Measurements from ENCODE around the gene CBX4.

Gene CBX4

GRCh38 chr17:79800325-79801155 lies 38.7 kb downstream of the CBX4 start:
- Histone ChIP-seq H3K9me2 (replicated peaks; ENCODE audit: insufficient read depth, low read length) (no peaks in the 10 kb centered on the region), H3K36me3 (replicated peaks; ENCODE audit: insufficient read depth, low read length) (no peaks in the 10 kb centered on the region), H3K27me3 (replicated peaks; ENCODE audit: insufficient read depth, low read length) (peaks cover 79% of the 10 kb centered on the region), H3K4me1 (ENCODE audit: low read length) (peaks cover 9% of the 10 kb centered on the region), H3K4me3 (ENCODE audit: low read length) (no peak overlapping the region; the same call in 1 of the 2 replicates), H3K4me2 (ENCODE audit: low read depth, low read length) (peak overlapping the region; percentile 34), H4K20me1 (ENCODE audit: insufficient read depth, low read length) (no peaks in the 10 kb centered on the region), H3K9me3 (replicated peaks; ENCODE audit: insufficient read depth, low read length) (no peaks in the 10 kb centered on the region), H3K9ac (ENCODE audit: low read length) (no peak overlapping the region), H3F3A (ENCODE audit: insufficient read depth, low read length) (no peaks in the 10 kb centered on the region), H3K79me2 (ENCODE audit: low read length) (no peaks in the 10 kb centered on the region), H3K27ac (ENCODE audit: low read length) (no peak overlapping the region), H2AFZ (ENCODE audit: low read length) (no peak overlapping the region)
- DNase-seq: no peak
- TF ChIP-seq EZH2phosphoT487 (IDR thresholded peaks at IDR 0.05; ENCODE audit: low read length) (no peak; the same call in 1 of the 2 replicates), CTCF (IDR thresholded peaks at IDR 0.05; ENCODE audit: low read length) (no peak), EZH2 (optimal IDR thresholded peaks at IDR 0.05; ENCODE audit: low read depth, low read length) (peak; percentile 47)

- H3K27me3 ChIP-seq (replicated peaks; ENCODE audit: insufficient read depth, low read length): peaks cover 71% of the 10 kb centered on the region
- H3K9me2 ChIP-seq (replicated peaks; ENCODE audit: insufficient read depth, low read length): no peaks in the 10 kb centered on the region
- TF ChIP-seq CTCF (IDR thresholded peaks at IDR 0.05; ENCODE audit: low read length) (no peak), EZH2phosphoT487 (IDR thresholded peaks at IDR 0.05; ENCODE audit: low read length) (peak; percentile 78), EZH2 (optimal IDR thresholded peaks at IDR 0.05; ENCODE audit: low read depth, low read length) (peak; percentile 97)
- no peaks in the 10 kb centered on the region for H3F3A ChIP-seq (ENCODE audit: insufficient read depth, low read length)
- DNase-seq: no peak
- H3K79me2 ChIP-seq (ENCODE audit: low read length): no peaks in the 10 kb centered on the region
- H4K20me1 ChIP-seq (ENCODE audit: insufficient read depth, low read length): no peaks in the 10 kb centered on the region
- no peak overlapping the region for H3K4me2 ChIP-seq (ENCODE audit: low read depth, low read length)
- H3K4me1 ChIP-seq (ENCODE audit: low read length): peaks cover 9% of the 10 kb centered on the region
- no peak overlapping the region for H2AFZ ChIP-seq (ENCODE audit: low read length)
- H3K9ac ChIP-seq (ENCODE audit: low read length): no peak overlapping the region
- no peak overlapping the region for H3K4me3 ChIP-seq (ENCODE audit: low read length)
- H3K27ac ChIP-seq (ENCODE audit: low read length): no peak overlapping the region
- no peaks in the 10 kb centered on the region for H3K9me3 ChIP-seq (replicated peaks; ENCODE audit: insufficient read depth, low read length)
- H3K36me3 ChIP-seq (replicated peaks; ENCODE audit: insufficient read depth, low read length): no peaks in the 10 kb centered on the region
Observed at GRCh38 chr17:79799538-79800324, 39.5 kb downstream of the CBX4 start.

- DNase-seq: no peak
- no peak overlapping the region for H3K9ac ChIP-seq (ENCODE audit: low read length)
- H3K4me2 ChIP-seq (ENCODE audit: low read depth, low read length): no peak overlapping the region
- no peaks in the 10 kb centered on the region for H4K20me1 ChIP-seq (ENCODE audit: insufficient read depth, low read length)
- no peaks in the 10 kb centered on the region for H3K79me2 ChIP-seq (ENCODE audit: low read length)
- H2AFZ ChIP-seq (ENCODE audit: low read length): no peak overlapping the region
- TF ChIP-seq CTCF (IDR thresholded peaks at IDR 0.05; ENCODE audit: low read length): no peak
- TF ChIP-seq EZH2phosphoT487 (IDR thresholded peaks at IDR 0.05; ENCODE audit: low read length): no peak
- TF ChIP-seq EZH2 (optimal IDR thresholded peaks at IDR 0.05; ENCODE audit: low read depth, low read length): no peak
- no peak overlapping the region for H3K27ac ChIP-seq (ENCODE audit: low read length)
- no peak overlapping the region for H3K4me3 ChIP-seq (ENCODE audit: low read length)
- H3K9me3 ChIP-seq (replicated peaks; ENCODE audit: insufficient read depth, low read length): no peaks in the 10 kb centered on the region
- no peaks in the 10 kb centered on the region for H3F3A ChIP-seq (ENCODE audit: insufficient read depth, low read length)
- no peaks in the 10 kb centered on the region for H3K9me2 ChIP-seq (replicated peaks; ENCODE audit: insufficient read depth, low read length)
- H3K36me3 ChIP-seq (replicated peaks; ENCODE audit: insufficient read depth, low read length): no peaks in the 10 kb centered on the region
- H3K27me3 ChIP-seq (replicated peaks; ENCODE audit: insufficient read depth, low read length): peaks cover 65% of the 10 kb centered on the region
- peaks cover 9% of the 10 kb centered on the region for H3K4me1 ChIP-seq (ENCODE audit: low read length)
Observed at GRCh38 chr17:79799174-79799537, 40.1 kb downstream of the CBX4 start.
